Gastrocnemius medialis (tissue), 4 donors: ENCODE results near the gene SMIM45.

Experiments used
- ATAC-seq, 2 donors: fragments of 150-250 bp; one replicate each; pipeline ENCODE4 v1.9.1; 2016
- DNase-seq, 2 donors: peaks; one replicate each; pipeline ENCODE4 v3.0.0-alpha.2; 2019
- H3K27ac ChIP-seq, 4 donors: fragments of 200-600 bp; sonication (generic); 1 replicate in 1 of 4; 2 replicates in 3 of 4; pipeline ENCODE4 v1.5.1; 2016 to 2018; ENCODE audit warnings: mild to moderate bottlenecking in 2 of 4, moderate library complexity in 1 of 4
- H3K27me3 ChIP-seq, 3 donors: fragments of 200-600 bp; sonication (generic) in 2 of 3; 1 replicate in 1 of 3; 2 replicates in 2 of 3; pipeline versions ENCODE4 v1.5.1 to v1.6.0; 2016 to 2019; ENCODE audit warnings: mild to moderate bottlenecking in 1 of 3, moderate library complexity in 1 of 3
- H3K36me3 ChIP-seq, 2 donors: fragments of 200-600 bp; sonication (generic) in 1 of 2; one replicate each; pipeline ENCODE4 v1.5.1; 2017 to 2018
- H3K4me1 ChIP-seq, 2 donors: fragments of 200-600 bp; sonication (generic) in 1 of 2; one replicate each; pipeline ENCODE4 v1.5.1; 2016 to 2017; ENCODE audit warnings: mild to moderate bottlenecking in 2 of 2
- H3K4me3 ChIP-seq, 4 donors: fragments of 200-600 bp; sonication (generic) in 3 of 4; 1 replicate in 1 of 4; 2 replicates in 3 of 4; pipeline ENCODE4 v1.5.1; 2016 to 2019; ENCODE audit warnings: mild to moderate bottlenecking in 2 of 4
- H3K9me3 ChIP-seq, 3 donors: fragments of 200-600 bp; sonication (generic) in 2 of 3; 1 replicate in 1 of 3; 2 replicates in 2 of 3; pipeline ENCODE4 v1.5.1; 2016 to 2019
- POLR2A ChIP-seq, 2 donors: fragments of 450-650 bp; IDR thresholded peaks; one replicate each; pipeline ENCODE4 v1.6.1; 2017; ENCODE audit warnings: antibody characterized with exemption in 2 of 2, mild to moderate bottlenecking in 2 of 2, moderate library complexity in 2 of 2
- in situ Hi-C, 4 donors: fragments of 200-750 bp; cut with MboI; loops; one replicate each; pipeline versions ENCODE4 v1.15.0 to v1.8.0; 2017; ENCODE audit warnings: low sequenced_read_pairs in 4 of 4
- intact Hi-C: fragments of 100-400 bp; cut with DNase I; formaldehyde crosslinking; loops from one replicate; pipeline ENCODE4 v1.15.1; 2023; ENCODE audit warnings: low total_unique reads
- TF ChIP-seq, protein P1 (sequence below), 5 experiments: fragments of 450-650 bp in 3 of 5; fragments of 200-600 bp in 2 of 5; sonication (generic) in 2 of 5; IDR thresholded peaks in 4 of 5; conservative IDR thresholded peaks in 1 of 5; 1 replicate in 4 of 5; 2 replicates in 1 of 5; pipeline ENCODE4 v1.5.1; 2016 to 2019; ENCODE audit warnings: antibody characterized with exemption in 5 of 5, mild to moderate bottlenecking in 3 of 5, moderate library complexity in 3 of 5

Gene SMIM45

DNA sequence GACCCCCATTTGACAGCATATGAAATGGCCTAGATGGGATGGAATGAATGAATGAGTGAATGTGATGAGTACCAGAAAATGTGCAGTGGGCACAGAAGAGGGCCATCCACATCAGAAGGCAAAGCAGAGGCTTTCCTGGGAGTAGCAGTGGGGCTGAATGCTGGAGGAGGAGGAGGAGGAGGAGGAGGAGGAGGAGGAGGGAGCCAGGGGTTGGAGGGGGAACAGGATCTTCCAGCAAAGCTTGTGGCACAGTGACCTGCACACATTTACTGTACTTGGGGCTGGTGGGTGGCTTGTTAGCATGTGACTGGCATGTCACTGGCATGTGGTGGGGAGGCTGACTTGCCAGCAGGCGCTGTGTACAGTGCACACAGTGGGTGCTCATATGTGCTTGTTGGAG, 26.8 kb downstream of the SMIM45 start:
- Histone ChIP-seq H3K36me3 (no peaks in the 10 kb centered on the region), H3K27me3 (peaks cover 31 to 40% (median 31%) of the 10 kb centered on the region in 3 donors), H3K4me3 (no peak overlapping the region), H3K9me3 (no peaks in the 10 kb centered on the region), H3K4me1 (peaks cover 0 to 9% of the 10 kb centered on the region in 2 donors), H3K27ac (no peak overlapping the region)
- ATAC-seq (no peak), DNase-seq (no peak)
- intact Hi-C loops (no loop called here), in situ Hi-C loops (no loop called here)
- TF ChIP-seq POLR2A (IDR thresholded peaks at IDR 0.05): no peak
- TF ChIP-seq, protein P1, sequence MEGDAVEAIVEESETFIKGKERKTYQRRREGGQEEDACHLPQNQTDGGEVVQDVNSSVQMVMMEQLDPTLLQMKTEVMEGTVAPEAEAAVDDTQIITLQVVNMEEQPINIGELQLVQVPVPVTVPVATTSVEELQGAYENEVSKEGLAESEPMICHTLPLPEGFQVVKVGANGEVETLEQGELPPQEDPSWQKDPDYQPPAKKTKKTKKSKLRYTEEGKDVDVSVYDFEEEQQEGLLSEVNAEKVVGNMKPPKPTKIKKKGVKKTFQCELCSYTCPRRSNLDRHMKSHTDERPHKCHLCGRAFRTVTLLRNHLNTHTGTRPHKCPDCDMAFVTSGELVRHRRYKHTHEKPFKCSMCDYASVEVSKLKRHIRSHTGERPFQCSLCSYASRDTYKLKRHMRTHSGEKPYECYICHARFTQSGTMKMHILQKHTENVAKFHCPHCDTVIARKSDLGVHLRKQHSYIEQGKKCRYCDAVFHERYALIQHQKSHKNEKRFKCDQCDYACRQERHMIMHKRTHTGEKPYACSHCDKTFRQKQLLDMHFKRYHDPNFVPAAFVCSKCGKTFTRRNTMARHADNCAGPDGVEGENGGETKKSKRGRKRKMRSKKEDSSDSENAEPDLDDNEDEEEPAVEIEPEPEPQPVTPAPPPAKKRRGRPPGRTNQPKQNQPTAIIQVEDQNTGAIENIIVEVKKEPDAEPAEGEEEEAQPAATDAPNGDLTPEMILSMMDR (IDR thresholded peaks at IDR 0.05 in 4 of 5, conservative IDR thresholded peaks at IDR 0.05 in 1 of 5): no peak

DNA sequence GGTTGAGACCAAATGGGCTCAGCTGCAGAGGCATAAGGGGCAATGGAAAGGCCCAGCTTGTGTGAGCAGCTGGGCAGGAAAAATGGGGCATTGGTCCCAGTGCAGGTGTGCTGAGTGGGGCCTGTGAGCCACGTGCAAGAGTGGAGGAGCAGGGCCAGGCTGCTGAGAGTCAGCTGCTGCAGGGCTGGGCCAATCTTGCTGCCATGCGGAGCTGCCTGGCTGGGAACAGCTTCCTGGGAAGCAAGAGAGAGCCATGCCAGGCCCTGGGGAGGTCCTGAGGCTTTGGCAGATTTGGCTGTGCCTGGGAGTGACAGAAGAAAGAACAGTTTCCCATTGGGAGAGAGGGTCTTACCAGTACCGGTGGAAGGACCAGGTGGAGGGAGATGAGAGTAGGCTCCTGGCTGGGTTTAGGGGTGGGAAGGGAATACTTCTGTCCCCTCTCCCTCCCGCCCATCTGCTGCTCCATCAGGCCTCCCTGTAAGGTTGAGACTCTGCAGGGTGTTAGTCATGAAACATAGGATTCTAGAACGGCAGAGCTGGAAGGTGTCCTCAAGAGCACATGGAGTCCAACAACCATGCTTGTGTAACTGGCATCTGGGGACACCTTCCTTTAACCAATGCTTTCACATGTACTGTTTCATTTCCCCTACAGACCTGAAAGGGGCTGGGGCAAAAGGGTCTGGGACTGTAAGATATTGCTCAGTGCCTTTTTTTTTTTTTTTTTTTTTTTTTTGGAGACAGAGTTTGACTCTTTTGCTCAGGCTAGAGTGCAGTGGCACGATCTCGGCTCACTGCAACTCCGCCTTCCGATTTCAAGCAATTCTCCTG, 27.7 kb downstream of the SMIM45 start:
- Histone ChIP-seq H3K27ac (no peak overlapping the region), H3K9me3 (no peaks in the 10 kb centered on the region), H3K36me3 (no peaks in the 10 kb centered on the region), H3K4me3 (no peak overlapping the region), H3K4me1 (peaks cover 0 to 9% of the 10 kb centered on the region in 2 donors), H3K27me3 (peaks cover 24 to 31% (median 31%) of the 10 kb centered on the region in 3 donors)
- in situ Hi-C loops (no loop called here), intact Hi-C loops (no loop called here)
- TF ChIP-seq, protein P1 (IDR thresholded peaks at IDR 0.05 in 4 of 5, conservative IDR thresholded peaks at IDR 0.05 in 1 of 5): no peak
- no peak for TF ChIP-seq POLR2A (IDR thresholded peaks at IDR 0.05)
- DNase-seq (no peak), ATAC-seq (no peak)

DNA sequence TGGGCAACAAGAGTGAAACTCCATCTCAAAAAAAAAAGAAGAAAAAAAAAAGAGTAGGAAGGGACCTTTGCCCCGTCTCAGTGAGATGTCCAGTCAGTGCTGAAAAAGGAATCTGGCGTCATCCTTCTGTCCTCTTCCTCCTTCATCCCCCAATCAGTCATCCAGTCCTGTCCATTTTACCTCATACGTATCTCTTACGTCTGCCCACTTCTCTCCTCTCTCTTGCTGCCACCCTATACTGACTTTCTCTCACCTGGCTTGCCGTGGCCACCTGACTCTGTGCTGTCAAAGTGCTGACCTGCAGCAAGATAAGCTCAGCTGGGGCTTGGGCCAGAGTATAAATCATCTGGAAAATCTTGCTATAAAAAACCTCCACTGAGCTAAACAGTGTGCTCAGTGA, 30.9 kb downstream of the SMIM45 start:
- H3K4me1 ChIP-seq: peaks cover 0 to 5% of the 10 kb centered on the region in 2 donors
- ATAC-seq (no peak), DNase-seq (no peak)
- H3K9me3 ChIP-seq: no peaks in the 10 kb centered on the region
- TF ChIP-seq POLR2A (IDR thresholded peaks at IDR 0.05): no peak
- TF ChIP-seq, protein P1 (IDR thresholded peaks at IDR 0.05 in 4 of 5, conservative IDR thresholded peaks at IDR 0.05 in 1 of 5): no peak
- H3K27me3 ChIP-seq: peaks cover 2 to 6% (median 2%) of the 10 kb centered on the region in 3 donors
- no peak overlapping the region for H3K4me3 ChIP-seq
- in situ Hi-C loops (no loop called here), intact Hi-C loops (no loop called here)
- H3K27ac ChIP-seq: no peak overlapping the region
- no peaks in the 10 kb centered on the region for H3K36me3 ChIP-seq

DNA sequence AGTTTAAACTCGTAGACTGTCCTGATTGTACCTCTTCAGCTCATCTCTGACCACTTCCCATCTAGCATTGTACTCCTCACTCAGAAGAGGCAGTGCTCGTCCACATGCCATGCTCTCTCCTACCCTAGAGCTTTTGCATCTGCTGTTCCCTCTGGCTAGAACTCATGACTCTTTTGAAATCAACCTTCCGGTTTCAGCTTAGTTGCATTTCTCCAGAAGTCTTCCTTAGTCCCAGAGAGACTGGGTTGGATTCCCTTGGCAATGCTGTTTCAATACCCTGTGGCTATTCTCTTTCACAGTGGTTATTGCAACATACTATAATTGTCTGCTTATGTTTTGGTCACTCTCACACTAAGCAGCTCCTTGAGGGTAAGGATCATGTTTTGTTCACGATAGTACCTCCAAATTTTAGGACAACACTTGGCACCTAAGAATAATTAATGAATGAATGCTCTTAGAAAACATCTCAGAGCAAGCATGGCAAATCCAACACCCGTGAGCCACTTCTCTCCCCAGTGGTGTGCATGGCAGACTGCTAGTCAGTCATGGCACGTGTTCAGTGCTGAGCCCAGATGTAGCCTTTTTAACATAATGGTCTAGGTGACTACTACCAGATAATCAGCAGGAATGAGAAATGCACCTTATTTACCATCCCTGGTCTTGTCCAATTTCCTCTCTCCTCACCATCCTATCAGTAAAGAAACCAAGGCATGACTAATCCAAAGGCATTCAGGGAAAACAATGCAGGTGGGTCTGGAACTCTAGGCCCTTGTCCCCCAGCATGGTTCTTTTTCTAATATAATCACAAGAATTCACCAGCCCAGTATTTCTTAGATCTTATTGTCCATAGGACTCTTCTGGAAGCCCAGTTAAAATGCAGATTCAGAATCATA, 31.8 kb downstream of the SMIM45 start:
- TF ChIP-seq, protein P1 (IDR thresholded peaks at IDR 0.05 in 4 of 5, conservative IDR thresholded peaks at IDR 0.05 in 1 of 5): no peak
- no peak for TF ChIP-seq POLR2A (IDR thresholded peaks at IDR 0.05)
- Histone ChIP-seq H3K27me3 (no peaks in the 10 kb centered on the region), H3K9me3 (no peaks in the 10 kb centered on the region), H3K4me3 (no peak overlapping the region), H3K27ac (no peak overlapping the region), H3K4me1 (peaks cover 0 to 5% of the 10 kb centered on the region in 2 donors), H3K36me3 (no peaks in the 10 kb centered on the region)
- ATAC-seq (peak in 1 of 2 donors; percentile 64), DNase-seq (no peak)
- intact Hi-C loops (no loop called here), in situ Hi-C loops (no loop called here)
